Occipital lobe (tissue), 2 donors: ENCODE measurements around the gene ALG12. TPM values are rescaled to one million over a fixed set of nuclear protein-coding genes. Genes with fewer than 3 reads are reported as not detected.

Experiments
- DNase-seq: peaks from one replicate; lab custom pipeline; 2025; lab: John Stamatoyannopoulos, UW
- total RNA-seq: library from RNA; depleted of rRNA; stranded (reverse); fragments of >200 nt; gene quantifications from one replicate; pipeline ENCODE4 v1.2.3, GENCODE V29; 2014

ALG12 gene
- 11.7 TPM for total RNA-seq

GRCh38 chr22:49917974-49918910 lies at the start of gene ALG12, which contains the start of gene CRELD2:
ALG12 (minus strand) TSS chr22:49918438; CDS start chr22:49913765, 4,673 bp downstream.
CRELD2 (plus strand) TSS chr22:49918634; CDS start chr22:49918770, 136 bp downstream.
- DNase-seq = peak; percentile 97

DNA sequence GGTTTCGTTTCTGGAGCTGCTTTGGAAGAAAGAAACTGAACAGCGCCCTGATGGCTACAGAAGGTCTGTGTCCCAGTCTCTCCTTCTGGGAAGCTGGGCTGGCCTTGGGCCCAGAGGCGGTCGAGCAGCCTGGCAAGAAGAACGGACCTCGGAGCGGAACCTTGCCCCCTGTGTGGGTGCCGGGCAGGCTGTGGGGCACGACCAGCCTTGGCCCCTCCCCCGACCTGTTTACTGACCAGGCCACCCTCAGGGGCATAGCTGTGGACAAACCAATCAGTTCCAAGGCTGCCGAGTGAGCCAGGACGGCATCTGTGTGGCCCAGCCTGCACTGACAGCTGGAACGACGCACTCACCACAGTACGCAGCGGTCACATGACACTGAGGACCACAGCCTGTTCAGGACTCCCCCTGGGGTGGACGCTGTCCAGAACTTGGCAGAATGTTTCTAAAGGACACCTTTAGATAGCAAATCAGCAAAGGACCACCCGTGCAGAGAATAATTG lies 49.5 kb upstream of the ALG12 start:
- no peak for DNase-seq

DNA sequence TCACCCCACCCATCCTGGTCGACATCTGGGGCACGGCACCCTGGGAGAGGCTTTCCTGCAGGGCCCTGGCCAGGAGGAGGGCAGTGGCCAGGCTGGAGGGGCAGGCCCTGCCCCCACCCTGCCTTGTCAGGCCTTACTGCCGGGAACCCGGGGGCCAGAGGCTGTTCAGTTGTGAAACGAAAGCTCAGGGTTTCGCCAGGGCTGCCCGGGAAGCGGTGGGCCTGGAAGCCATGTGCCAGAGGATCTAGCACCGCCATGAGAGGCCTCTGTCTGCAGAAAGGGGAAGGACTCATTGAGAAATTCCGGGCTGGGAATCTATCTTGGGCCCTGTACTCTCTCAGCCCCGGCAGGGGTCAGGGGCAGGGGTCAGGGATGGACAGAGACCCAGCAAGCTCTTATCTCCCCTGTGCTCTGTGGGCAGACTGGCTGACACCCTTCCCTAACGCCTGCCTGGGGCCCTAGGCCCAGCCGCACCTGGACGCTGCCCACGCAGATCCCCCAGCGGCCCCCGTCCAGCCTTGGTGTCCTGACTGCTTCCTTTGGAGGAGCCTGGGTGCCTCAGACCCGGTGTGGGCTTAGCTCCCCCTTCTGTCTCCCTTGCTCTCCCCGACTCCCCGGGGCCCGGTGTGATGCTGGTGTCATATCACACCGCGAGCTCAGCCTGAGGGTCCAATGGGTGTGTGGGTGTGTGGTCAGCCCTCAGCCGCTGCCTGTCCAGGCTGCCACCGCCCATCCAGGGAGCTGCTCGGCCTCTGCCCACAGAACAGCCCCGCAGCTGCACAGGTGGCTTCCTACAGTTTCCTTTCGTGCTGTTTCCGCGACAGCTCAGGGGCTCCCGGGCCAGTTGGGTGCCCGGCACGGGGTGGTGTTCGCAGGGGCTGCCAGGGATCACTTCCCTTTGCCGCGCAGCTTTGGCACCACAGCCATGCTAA lies 48.8 kb upstream of the ALG12 start:
- DNase-seq = no peak

GRCh38 chr22:49966041-49966773 lies 48.0 kb upstream of the ALG12 start:
- no peak for DNase-seq

- DNase-seq = no peak
These were observed 47.1 kb upstream of the ALG12 start for GRCh38 chr22:49965091-49966040.

DNA sequence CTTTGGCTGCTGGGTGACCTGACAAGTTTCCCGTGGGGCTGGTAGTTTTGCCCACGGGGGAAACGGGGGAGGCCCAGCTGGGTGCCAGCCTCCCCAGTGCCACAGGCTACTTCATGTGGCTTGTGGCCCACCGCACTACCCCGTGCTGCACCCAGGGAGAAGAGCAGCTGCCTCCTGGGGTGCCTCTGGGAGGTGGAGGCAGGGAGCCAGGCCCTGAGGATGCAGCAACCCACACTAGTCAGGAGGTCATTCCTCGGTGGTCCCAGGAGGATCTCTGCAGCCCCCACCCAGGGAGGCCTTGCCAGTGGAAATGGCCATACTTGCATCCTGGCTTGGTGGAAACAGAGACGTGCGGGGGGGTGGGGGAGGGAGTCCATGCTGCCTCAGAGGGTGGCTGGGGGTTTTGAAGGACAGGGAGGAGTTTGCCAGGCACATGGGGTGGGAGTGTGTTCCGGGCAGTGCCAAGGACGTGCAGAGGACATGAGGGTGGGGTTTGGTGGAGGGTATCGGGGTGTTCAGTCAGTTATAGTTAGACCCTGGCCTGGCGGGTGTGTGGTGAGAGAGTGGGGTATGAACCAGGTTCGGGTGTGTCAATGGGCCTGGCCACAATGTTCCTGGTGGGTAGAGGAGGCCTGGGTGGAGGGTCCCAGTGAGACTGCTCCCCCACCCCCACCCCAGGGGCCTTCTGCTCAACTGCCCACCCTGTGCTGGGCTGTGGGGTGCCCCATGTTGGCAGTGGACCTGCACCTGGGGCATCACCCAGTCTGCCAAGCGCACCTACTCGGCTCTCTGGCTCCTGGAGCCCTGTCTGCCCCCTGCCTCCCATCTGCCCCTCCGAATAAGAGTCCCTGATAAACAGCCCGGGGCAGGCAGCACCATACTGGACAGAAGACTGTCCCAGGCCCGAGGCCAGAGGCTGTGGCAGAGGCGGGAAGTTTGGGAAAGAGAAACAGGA lies 46.2 kb upstream of the ALG12 start:
- no peak for DNase-seq

DNA sequence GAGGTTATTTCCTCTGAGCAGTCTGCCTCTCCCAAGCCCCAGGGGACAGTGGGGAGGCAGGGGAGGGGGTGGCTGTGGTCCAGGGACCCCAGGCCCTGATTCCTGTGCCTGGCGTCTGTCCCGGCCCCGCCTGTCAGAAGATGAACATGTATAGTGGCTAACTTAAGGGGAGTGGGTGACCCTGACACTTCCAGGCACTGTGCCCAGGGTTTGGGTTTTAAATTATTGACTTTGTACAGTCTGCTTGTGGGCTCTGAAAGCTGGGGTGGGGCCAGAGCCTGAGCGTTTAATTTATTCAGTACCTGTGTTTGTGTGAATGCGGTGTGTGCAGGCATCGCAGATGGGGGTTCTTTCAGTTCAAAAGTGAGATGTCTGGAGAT lies 45.4 kb upstream of the ALG12 start:
- DNase-seq = no peak

DNA sequence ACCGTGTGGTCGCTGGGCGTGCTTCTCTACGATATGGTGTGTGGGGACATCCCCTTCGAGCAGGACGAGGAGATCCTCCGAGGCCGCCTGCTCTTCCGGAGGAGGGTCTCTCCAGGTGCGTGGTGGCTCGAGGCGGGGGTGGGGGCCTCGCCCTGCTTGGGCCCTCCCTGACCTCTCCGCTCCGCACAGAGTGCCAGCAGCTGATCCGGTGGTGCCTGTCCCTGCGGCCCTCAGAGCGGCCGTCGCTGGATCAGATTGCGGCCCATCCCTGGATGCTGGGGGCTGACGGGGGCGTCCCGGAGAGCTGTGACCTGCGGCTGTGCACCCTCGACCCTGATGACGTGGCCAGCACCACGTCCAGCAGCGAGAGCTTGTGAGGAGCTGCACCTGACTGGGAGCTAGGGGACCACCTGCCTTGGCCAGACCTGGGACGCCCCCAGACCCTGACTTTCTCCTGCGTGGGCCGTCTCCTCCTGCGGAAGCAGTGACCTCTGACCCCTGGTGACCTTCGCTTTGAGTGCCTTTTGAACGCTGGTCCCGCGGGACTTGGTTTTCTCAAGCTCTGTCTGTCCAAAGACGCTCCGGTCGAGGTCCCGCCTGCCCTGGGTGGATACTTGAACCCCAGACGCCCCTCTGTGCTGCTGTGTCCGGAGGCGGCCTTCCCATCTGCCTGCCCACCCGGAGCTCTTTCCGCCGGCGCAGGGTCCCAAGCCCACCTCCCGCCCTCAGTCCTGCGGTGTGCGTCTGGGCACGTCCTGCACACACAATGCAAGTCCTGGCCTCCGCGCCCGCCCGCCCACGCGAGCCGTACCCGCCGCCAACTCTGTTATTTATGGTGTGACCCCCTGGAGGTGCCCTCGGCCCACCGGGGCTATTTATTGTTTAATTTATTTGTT lies 44.8 kb upstream of the ALG12 start:
- DNase-seq = no peak

GRCh38 chr22:49962012-49962750 lies 43.9 kb upstream of the ALG12 start:
- peak; percentile 77 for DNase-seq

GRCh38 chr22:49961601-49962011 lies 43.4 kb upstream of the ALG12 start:
- DNase-seq = no peak

- no peak for DNase-seq
These were observed 42.9 kb upstream of the ALG12 start for GRCh38 chr22:49961005-49961600.

DNA sequence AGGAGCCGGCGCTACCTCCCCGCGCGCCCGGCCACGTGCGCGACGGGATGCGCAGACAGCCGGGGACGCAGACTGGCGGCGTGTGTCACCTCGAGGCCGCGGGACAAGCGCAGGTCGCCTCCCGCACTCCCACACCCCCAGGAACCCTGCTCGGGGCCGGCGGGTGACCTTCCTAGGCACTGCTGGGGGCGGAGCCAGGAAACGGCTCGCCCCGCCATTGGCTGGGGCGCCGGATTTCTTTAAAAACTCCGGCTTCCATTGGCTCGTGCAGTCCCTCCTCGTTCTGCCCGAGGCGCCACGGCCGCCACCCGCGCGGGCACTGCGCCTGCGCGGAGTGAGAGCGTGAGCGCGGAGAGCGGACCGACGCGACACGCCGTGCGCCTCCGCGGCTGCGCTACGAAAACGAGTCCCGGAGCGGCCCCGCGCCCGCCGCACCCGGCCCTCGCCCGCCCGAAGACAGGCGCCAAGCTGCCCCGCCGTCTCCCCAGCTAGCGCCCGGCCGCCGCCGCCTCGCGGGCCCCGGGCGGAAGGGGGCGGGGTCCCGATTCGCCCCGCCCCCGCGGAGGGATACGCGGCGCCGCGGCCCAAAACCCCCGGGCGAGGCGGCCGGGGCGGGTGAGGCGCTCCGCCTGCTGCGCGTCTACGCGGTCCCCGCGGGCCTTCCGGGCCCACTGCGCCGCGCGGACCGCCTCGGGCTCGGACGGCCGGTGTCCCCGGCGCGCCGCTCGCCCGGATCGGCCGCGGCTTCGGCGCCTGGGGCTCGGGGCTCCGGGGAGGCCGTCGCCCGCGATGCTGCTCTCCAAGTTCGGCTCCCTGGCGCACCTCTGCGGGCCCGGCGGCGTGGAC lies 42.1 kb upstream of the ALG12 start, which contains the start of gene PIM3:
PIM3 (plus strand) TSS at position 614 of the 846 bp plus-strand sequence; CDS start at position 790, 176 bp downstream.
- DNase-seq = peak; percentile 92

GRCh38 chr22:49959782-49960158 lies 41.5 kb upstream of the ALG12 start:
- no peak for DNase-seq

DNA sequence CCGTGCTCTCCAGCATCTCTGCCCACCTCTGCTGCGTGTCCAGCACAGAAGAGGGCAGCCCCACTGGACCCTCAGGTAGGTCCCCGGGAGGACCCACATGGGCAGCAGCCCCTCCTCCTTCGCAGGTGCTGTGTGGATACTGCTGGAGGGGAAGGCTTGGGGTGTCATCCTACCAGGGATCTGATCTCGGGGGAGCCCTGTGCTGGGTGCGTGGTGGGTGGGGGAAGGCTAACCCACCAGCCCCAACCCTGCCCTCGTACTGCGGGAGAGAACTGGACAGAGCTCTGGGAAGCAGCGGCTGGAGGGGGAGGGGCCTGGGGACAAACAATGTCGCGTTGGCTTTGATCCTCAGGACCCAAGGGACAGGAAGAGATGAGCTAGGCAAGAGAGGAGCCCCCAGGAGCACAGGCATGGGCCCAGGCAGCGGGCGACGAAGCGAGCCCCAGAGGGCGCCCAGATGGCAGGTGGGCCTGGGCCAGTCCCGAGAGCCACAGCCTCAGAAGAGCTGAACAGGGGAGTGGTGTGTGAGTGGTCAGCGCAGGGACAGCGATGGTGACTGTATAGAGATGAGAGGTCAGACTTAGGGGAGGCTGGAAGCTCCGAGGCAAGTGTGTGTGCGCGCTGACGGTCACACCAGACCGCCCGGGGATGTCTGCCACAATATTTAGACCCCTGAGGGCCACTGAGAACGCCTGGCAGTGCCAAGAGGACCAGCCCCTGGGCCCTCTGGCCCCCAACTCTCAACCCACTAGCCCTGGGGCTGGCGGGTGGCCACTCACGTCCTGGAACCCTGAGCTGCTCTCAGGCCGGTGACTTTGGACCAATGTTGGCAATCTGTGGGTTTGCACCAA lies 40.9 kb upstream of the ALG12 start:
- DNase-seq = no peak
